GM18505 (cell line): Measurements from ENCODE around the gene CPNE6.

Source experiments
- ATAC-seq: cut with Tn5 transposase; IDR thresholded peaks from one replicate; pipeline ENCODE4 v1.9.1; 2021; ENCODE audit not compliant: unreplicated experiment
- POLR2A ChIP-seq: IDR thresholded peaks from 4 replicates; pipeline ENCODE4 v1.6.1; 2011; ENCODE audit warnings: borderline replicate concordance; ENCODE audit not compliant: insufficient read depth, insufficient read length; ENCODE audit errors: extremely low read depth

Gene CPNE6

GRCh38 chr14:24068711-24069410 lies 2.5 kb upstream of the CPNE6 start:
- no peak for TF ChIP-seq POLR2A
- ATAC-seq, result no peak

DNA sequence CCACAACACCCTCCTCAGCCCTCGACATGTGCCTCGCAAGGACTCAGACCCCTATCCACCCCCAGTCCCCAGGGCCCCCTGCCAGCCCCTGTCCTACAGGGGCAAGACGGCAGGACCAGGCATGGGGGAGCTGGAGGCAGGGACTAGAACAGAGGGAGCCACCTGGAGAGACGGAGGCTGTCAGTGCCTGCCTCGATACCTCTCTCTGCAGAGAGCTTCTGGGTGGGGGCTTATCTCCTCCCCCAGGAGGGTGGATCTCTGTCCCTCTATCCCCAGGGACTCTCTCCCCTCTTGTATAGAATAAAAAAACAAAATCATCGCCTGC lies 2.0 kb upstream of the CPNE6 start:
- TF ChIP-seq POLR2A, result no peak
- no peak for ATAC-seq

DNA sequence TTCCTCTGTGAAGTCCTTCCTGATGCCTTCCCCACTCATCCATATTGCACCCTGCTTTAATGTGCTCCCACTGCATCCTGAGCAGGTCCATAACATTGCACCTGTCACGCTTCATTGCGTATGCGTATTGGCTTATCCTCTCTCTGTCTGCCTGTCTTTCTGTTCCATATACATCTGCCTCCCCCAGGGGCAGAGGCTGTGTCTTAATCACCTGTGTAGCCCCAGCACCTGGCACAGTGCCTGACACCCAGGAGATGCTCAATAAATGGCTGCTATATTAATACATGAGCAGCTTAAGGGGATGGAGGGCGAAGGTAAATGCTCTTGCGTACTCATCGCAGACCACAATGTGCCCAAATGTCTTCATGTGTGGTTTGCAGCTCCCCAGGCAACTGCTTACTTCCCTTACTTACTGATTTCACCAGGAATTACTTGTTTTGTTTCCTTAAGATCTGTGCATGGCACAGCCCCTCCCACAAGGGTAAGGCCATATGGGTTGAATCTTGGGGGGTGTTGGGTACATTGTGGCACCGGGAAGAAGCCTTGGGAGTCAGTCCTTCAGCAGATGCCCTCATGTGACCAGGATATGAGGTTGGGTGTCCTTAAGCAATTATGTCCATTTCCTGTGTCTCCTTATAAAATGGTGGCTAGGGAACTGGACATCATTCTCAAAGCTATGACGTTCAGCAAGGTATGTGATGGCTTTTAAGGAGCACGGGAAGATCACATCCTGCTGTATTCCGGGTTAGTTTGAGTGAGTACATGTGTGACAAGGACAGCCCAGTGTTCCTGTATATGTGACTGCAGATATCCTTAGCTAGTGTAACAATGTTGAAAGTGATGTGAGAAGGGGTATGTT lies 848 bp upstream of the CPNE6 start:
- no peak for TF ChIP-seq POLR2A
- ATAC-seq, result no peak

- TF ChIP-seq POLR2A, result no peak
- no peak for ATAC-seq
Observed at GRCh38 chr14:24071836-24072430, 571 bp downstream of the CPNE6 start.

- no peak for TF ChIP-seq POLR2A
- no peak for ATAC-seq
Observed at GRCh38 chr14:24072436-24072835, 1.1 kb downstream of the CPNE6 start.

GRCh38 chr14:24072881-24073877 lies 1.8 kb downstream of the CPNE6 start:
- TF ChIP-seq POLR2A, result no peak
- ATAC-seq, result no peak

- ATAC-seq, result no peak
- no peak for TF ChIP-seq POLR2A
Observed at GRCh38 chr14:24074625-24075484, 3.5 kb downstream of the CPNE6 start.

DNA sequence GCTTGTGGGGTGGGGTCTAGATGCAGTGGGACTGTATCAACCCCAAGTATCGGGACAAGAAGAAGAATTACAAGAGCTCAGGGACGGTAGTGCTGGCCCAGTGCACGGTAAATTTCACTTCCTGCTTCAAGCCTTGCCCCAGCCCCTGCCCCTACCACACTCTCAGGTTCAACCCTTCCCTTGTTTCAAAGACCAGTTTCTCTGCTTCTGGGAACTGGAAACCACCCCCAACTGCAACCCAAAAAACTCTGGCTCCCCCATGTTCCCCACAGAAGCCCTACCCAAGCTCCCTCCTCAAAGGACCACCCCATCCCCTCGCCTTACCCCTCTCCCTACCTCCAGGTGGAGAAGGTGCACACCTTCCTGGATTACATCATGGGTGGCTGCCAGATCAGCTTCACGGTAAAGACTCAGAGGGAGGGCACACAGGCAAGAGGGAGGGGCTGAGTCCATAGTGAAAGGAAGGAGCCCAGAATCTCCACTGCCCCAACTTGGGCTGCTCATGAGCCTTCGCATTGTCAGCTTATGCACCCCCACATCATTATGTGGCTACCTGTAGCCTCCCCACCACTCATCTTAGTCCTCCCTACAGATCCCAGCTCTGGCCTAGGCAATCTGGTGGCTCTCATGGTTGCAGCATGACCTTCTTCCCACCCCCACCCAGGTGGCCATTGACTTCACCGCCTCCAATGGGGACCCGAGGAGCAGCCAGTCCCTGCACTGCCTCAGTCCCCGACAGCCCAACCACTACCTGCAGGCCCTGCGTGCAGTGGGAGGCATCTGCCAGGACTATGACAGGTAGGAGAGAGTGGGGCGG lies 4.3 kb downstream of the CPNE6 start:
- ATAC-seq, result no peak
- no peak for TF ChIP-seq POLR2A

DNA sequence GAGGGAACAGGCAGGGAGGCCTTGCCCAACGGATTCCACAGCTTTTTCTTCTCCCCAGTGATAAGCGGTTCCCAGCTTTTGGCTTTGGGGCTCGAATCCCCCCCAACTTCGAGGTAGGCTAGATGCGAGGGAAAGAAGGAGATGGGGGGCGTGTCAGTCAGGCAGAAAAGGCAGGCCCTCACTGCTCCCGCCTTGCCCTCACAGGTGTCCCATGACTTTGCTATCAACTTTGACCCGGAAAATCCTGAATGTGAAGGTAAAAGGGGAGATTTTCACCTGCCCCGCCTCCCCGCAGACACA lies 4.9 kb downstream of the CPNE6 start:
- no peak for ATAC-seq
- no peak for TF ChIP-seq POLR2A

DNA sequence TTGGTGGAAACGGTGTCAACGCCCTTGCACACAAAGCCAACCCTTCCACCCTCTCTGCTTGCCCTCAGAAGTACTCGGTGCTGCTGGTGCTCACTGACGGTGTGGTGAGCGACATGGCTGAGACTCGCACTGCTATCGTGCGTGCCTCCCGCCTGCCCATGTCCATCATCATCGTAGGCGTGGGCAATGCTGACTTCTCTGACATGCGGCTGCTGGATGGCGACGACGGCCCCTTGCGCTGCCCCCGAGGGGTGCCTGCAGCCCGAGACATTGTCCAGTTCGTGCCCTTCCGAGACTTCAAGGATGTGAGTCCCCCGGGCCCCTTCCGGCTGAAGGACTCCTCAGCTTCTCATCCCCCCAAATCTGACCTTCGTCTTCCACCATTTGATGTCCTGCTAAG lies 5.7 kb downstream of the CPNE6 start:
- ATAC-seq, result no peak
- TF ChIP-seq POLR2A, result no peak

DNA sequence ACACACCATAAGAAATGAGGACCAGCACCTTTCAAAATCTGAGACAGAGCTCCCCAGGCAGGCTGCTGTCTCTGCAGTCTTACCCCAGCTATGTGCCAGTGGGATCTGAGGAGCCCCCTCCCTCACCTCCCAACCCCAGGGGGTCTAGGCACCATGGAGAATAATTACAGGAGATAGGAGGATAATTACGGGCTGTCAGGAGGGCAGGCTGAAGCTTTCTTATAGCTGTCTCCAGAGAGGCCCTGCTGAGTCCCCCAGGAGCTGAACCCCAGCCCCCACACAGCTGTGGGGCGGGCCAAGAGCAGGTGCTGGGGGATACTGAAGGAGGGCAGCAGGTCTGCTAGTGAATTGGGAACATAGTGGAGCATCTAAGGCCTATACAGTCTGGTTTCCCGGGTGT lies 6.8 kb downstream of the CPNE6 start:
- no peak for ATAC-seq

More for the DNA sequence above, 6.8 kb downstream of the CPNE6 start:
- TF ChIP-seq POLR2A, result no peak
